ENCODE data around the gene ZNF813.

DNA sequence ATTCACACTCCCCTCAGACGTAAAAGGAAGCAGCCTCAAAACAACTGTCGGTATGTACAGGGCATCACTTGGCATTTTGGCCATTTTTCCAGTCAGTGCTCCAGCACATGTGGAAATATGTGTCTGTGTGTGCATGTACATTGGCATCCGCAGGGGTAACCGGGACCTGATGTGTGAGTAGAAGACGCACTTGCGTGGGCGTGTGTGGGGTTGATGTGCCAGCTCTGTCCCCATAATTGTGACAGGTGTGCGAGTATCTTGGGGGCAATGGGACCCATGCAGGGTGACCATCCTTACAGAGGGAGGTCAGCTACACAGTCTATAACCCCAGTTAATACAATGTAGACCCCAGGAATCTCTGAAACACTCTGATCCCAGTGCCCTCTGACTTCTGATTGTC is 63.1 kb downstream of the ZNF813 start:
- TF ChIP-seq YY1 (IDR thresholded peaks at IDR 0.05; ENCODE audit: low read depth) (no peak), TAF1 (IDR thresholded peaks at IDR 0.05; ENCODE audit: borderline replicate concordance, low read depth, low read length) (no peak), RAD21 (IDR thresholded peaks at IDR 0.05; ENCODE audit: low read length) (no peak)
- TF ChIP-seq, protein P1, sequence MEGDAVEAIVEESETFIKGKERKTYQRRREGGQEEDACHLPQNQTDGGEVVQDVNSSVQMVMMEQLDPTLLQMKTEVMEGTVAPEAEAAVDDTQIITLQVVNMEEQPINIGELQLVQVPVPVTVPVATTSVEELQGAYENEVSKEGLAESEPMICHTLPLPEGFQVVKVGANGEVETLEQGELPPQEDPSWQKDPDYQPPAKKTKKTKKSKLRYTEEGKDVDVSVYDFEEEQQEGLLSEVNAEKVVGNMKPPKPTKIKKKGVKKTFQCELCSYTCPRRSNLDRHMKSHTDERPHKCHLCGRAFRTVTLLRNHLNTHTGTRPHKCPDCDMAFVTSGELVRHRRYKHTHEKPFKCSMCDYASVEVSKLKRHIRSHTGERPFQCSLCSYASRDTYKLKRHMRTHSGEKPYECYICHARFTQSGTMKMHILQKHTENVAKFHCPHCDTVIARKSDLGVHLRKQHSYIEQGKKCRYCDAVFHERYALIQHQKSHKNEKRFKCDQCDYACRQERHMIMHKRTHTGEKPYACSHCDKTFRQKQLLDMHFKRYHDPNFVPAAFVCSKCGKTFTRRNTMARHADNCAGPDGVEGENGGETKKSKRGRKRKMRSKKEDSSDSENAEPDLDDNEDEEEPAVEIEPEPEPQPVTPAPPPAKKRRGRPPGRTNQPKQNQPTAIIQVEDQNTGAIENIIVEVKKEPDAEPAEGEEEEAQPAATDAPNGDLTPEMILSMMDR (IDR thresholded peaks at IDR 0.05) = no peak
- TF ChIP-seq, protein P2, sequence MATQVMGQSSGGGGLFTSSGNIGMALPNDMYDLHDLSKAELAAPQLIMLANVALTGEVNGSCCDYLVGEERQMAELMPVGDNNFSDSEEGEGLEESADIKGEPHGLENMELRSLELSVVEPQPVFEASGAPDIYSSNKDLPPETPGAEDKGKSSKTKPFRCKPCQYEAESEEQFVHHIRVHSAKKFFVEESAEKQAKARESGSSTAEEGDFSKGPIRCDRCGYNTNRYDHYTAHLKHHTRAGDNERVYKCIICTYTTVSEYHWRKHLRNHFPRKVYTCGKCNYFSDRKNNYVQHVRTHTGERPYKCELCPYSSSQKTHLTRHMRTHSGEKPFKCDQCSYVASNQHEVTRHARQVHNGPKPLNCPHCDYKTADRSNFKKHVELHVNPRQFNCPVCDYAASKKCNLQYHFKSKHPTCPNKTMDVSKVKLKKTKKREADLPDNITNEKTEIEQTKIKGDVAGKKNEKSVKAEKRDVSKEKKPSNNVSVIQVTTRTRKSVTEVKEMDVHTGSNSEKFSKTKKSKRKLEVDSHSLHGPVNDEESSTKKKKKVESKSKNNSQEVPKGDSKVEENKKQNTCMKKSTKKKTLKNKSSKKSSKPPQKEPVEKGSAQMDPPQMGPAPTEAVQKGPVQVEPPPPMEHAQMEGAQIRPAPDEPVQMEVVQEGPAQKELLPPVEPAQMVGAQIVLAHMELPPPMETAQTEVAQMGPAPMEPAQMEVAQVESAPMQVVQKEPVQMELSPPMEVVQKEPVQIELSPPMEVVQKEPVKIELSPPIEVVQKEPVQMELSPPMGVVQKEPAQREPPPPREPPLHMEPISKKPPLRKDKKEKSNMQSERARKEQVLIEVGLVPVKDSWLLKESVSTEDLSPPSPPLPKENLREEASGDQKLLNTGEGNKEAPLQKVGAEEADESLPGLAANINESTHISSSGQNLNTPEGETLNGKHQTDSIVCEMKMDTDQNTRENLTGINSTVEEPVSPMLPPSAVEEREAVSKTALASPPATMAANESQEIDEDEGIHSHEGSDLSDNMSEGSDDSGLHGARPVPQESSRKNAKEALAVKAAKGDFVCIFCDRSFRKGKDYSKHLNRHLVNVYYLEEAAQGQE (IDR thresholded peaks at IDR 0.05; ENCODE audit: low read depth, low read length) = no peak
